Activated CD4-positive, alpha-beta T cell treated with anti-CD3 and anti-CD28 coated beads, Interleukin-2, Interleukin-6, amounts not matched to agents 100 ng/mL and 50 ng/mL, durations not matched to agents 16 hours and 8 hours (primary cell): ENCODE data around the gene PVALB.

Experiments
- DNase-seq: peaks from one replicate; pipeline ENCODE4 v3.0.0-alpha.2; 2020

PVALB gene

DNA sequence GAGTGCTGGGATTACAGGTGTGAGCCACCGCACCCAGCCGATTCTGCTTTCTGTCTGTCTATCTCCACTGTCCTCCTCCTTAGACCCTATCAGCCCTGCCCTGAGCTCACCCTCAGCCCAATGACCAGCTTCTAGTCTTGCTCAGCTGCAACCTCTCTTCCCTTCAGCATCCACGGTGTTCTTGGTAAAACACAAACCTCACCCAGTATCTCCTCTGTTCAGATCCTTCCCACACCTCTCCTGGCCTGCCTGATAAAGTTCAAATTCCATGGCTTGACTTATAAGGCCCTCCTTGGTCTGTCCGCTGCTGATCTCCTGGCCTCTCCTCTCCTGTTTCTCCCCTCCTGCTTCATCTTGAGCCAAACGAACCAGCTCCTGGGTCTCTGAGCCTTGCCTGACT lies 29.4 kb upstream of the PVALB start:
- DNase-seq, result no peak

DNA sequence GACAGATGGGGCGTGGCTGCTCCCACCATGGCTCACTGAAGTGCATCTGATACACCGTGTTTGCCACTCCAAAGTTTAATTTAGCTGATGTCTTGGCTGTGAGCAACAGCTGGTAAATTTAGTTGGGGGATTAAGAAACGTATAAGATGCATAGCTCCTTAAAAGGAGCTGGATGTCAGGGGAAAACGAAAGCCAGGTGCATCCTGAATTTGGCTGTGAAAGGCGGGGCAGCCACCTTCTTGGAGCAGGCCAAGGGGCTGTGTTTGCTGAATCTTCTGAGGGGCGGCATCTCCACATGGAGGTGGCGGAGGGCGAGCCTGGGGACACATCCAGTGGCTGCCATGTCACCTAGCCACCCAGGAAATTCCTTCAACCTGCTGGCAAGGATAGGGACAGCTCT lies 23.3 kb upstream of the PVALB start:
- DNase-seq, result no peak

DNA sequence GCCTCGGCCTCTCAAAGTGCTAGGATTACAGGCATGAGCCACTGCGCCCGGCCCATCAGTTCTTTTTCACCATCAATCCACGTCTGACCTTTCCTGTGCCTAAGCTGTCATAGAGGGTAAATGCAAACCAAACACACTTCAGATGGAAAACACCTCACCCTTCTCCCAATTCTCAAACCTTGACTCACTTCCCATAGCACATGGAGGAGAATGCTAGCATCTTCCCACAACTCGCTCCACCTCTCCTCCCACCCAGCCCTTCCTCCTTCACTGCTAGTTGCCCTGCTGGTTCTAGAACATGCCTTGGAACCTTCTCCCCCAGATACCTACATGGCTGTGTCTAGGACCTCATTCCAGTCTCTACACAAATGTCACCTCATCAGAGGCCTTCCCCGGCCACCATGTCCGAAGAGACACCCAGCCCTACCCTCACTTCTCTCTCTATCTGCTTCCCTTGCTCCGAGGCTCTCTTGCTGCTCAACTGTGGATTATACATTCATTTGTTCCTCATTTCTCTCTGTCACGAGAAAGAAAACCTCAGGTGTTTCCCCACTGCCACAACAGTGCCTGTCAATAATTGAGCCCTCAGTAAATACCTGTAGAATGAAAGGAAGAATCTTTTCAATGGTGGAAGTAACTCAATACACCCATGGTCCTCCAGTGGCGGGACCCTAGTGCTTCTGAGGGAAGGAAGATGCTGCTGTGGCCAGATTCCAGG lies 22.7 kb upstream of the PVALB start:
- no peak for DNase-seq

DNA sequence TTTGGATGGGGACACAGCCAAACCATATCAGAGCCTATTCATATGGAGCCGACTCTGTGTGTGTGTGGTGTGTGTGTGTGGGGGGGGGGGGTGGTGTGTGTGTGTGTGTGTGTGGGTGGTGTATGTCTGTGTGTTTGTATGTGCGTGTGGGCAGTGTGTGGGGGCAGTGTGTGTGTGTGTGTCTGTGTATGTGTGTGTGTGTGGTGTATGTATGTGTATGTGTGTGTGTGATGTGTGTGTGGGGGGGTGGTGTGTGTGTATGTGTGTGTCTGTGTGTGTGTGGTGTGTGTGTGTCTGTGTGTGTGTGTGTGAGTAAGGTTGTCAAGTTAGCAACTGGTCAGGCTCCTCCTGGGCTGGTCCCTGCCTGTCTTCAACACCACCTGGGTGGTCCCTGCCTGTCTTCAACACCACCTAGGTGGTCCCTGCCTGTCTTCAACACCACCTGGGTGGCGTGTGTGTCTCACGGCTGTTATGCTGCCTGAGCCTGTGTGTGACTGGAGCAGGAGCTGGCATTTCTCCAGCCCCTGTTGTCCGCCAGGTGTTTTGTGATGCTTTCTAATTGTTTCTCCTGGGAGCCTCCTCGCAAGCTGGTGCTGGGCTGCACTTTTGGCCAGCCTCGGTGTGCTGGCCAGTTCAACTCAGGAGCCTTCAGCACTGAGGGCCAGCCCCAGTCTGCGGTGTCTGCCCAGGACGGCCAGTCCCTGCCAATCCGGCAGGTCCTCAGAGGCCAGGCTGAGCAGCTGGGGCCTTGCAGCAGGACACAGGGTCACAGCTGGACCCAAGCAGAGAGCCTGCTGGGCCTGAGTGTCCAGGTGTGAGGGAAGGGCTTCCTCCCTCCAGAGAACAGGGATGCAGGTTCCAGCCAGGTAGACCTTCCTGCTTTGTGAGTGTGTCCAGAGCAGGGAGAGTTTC lies 21.5 kb upstream of the PVALB start:
- no peak for DNase-seq

DNA sequence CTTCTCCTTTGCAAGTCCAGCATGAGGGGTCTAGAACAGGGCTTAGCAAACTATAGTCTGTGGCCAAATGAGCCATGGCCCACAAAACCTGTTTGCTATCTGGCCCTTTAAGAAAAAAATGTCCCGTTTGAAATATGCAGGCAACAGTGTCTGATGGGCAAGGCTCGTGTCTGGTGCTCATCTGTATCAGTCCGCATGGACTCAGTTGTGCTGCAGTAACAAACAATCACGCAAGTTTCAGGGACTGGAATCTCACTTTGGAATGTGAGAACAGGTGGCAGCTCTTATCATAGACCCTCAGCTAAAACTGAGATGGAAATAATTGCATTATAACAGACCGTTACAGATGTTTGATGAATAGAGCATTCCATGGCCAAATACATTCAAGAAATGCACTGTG lies 19.1 kb upstream of the PVALB start:
- DNase-seq, result no peak

DNA sequence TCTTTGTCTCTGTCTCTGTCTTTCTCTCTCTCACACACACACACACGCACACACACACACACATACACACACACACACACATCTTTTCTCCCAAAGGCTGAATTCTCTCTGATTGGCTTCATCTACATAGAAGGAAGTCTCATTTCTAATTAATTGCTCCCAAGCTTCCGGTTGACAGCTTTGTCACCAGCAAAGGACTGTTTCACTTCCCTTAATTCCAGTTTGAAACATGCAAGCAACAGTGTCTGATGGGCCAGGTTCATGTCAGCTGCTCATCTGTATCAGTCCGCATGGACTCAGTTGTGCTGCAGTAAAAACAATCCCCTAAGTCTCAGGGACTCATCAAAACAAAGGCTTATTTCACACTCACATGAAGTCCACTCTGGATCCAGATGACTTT lies 16.2 kb upstream of the PVALB start:
- no peak for DNase-seq

DNA sequence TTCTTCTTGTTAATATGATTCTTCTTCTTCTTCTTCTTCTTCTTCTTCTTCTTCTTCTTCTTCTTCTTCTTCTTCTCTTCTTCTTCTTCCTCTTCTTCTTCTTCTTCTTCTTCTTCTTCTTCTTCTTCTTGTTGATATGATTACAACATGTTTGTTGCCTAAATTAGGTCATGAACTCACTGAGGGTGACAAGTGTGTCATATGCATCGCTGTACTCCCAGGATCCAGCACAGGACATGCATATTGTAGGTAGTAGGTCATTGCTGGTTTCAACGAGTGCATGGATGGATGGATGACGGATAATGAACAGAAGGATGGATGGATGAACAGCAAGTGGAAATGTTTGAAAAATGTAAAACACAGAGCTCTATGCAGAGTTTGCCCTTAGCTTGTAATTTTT lies 14.9 kb upstream of the PVALB start:
- DNase-seq, result no peak

DNA sequence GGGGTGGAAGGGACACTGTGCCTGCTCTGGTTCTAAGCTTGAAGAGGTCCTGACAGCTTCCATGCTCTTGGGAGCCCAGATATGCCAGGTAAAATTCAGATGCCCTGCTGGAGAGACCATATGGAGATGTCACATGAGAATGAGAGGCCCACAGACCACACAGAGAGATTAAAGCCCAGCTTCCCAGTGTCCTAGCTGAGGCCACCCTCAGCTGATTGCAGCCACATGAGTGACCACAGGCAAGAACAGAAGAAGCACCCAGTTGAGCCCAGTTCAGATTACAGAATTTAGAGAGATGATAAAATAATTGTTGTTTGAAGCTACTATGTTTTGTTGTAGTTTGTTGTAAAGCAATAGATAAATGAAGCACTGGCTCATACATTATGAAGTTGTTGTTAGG lies 14.4 kb upstream of the PVALB start:
- DNase-seq, result no peak

DNA sequence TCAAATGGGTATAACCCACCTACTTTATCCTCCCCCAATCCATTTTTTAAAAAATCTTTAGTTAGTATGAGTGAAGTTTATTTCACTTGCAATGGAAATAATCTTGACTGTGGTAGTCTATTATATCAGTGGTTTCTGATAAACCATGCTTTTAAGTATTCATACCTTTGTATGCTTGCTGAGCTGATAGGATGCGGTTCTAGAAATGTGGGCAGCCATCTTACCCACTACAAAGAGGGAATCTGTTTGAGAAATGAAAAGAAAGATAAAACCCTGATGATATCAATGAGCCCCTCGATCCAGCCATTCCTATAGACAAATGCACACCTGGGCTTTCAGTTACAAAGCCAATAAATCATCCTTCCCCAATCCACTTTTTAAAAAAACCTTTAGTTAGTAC lies 13.8 kb upstream of the PVALB start:
- DNase-seq, result no peak

DNA sequence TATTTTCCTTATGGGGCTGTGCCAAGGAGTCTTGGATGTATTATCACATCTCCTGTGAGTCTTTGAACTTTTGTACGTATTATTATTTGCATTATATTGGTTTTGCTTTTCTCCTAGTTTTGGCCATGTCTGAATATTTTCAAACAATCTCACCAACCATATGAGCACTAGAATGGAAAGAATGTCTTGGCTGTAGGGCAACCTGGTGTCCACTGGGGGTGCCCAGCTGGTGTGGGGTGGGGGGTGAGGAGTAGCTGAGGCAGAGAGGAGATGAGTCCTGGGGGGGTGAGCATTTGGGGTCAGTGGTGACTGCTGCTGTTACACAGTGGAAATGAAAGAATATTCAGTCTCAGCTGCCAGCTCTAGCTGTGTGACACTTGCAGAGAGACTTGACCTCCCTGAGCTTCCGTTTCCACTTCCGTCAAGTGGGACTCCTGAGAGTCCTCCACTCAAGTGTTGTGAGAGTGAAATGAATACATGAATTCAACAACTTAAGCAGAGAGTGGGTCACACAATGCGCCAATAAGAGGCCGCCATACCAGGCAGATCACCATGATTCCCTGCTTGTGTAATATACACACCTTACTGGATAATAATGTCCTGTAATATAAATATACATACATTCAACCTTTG lies 12.7 kb upstream of the PVALB start:
- no peak for DNase-seq

DNA sequence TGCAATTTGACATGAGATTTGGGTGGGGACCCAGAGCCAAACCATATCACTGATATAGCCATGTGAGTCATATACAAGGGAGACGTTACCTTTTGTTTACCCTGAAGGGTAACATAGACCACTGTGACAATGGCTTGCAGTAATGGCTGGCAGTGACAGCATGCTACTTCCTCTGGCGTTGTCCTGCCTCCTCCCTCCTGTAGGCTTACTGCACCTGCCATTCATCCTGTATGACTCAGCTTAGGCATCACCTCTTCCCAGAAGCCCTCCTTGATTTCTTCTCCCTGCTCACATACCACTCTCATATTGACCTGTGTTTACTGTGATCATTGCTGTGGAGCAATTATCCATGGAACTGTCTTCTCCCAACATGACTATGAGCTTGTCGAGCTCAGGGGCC lies 12.0 kb upstream of the PVALB start:
- DNase-seq, result peak; percentile 15

DNA sequence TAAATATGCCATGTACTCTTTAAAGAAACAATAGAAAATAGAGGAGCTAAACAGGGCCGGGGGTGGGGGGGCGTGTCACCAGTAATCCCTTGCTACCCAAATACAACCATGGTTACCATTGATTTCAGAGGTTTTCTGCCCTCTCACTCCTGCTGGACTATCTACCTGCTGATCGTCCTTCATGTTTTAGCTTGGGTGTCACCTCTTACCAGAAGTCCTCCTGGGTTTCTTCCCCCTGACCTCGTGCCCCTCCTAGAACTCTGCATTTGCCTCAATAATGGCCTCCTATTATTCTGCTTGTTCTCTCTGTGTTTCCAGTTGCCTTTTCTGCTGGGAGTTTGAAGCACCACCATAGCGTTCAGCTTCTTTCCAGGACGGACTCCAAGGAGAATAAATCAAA lies 9.4 kb upstream of the PVALB start:
- DNase-seq, result no peak

DNA sequence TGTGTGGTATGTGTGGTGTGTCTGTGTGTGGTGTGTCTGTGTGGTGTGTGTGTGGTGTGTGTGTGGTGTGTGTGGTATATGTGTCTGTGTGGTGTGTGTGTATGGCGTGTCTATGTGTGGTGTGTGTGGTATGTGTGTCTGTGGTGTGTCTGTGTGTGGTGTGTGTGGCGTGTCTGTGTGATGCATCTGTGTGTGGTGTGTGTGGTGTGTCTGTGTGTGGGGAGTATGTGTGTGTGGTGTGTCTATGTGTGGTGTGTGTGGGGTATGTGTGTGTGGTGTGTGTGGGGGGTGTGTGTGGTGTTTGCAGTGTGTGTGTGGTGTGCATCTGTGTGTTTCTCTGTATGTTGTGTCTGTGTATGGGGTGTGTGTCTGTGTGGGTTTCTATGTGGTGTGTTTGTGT lies 7.8 kb upstream of the PVALB start:
- DNase-seq, result no peak

DNA sequence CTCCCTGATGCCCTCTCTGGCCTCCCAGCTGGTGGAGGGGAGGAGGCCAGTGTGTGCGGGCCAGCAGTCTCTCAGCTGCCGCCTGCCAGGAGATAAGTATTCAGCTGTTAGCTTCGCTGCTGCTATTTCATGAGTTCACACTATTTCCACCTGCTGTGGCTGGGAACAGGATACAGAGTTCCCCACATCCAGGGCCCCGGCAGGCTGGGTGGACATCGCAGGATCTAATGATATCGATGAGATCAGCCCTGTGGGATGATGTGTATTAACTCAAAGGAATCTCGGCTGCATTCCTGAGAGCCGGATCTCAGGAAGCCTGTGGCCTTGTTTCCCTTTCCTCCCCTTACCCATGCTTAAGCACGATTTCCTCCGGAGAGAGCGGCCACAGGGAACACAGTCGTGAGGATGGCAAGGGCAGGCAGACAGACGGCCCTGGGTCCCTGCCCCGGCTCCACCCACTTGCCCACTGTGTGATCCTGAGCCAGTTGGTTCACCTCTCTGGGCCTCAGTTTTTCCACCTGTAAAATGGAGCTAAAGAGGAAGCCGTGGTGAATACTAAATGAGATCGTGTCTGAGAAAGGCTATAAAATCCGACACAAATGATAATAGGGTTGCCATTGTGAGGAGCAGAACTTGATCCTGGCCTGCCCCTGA lies 6.5 kb upstream of the PVALB start:
- DNase-seq, result no peak

DNA sequence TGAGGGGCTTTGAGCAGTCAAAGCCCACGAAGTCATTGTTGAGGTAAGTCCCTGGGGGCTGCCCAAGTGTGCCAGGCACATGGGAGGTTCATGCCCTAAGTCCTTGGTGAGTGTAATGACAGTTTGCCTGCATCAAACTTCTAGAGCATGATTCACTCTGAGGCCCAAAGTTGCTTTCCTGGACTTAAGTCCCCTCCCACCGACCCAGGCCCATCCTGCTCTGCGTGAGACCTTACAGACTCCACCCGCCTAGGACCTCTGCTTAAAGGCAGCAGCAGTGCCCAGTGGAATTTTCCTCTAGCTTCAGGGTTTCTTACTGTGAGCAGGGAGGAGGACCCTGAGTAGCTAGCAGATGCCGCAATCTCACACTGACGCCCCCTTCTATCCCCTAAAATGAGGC lies 5.7 kb upstream of the PVALB start:
- DNase-seq, result no peak

DNA sequence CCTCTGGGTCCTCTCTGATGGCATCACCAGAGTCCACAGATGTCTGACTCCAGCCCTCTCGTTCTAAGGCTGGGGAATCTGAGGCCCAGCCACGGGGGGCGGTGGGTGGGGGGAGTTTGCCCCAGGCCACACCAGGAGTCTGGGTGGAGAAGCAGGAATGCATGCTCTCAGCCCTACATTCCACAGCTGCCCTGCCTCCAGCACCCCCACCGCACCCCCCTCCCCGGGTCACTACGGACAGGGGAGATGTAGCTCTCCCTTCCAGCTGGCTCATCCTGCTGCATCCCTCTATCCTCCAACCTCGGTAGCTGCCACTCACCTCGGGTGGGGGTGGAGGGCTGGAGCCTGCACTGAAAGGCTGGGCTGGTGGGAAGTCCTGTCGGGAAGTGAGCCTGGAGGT lies 2.3 kb upstream of the PVALB start:
- no peak for DNase-seq

DNA sequence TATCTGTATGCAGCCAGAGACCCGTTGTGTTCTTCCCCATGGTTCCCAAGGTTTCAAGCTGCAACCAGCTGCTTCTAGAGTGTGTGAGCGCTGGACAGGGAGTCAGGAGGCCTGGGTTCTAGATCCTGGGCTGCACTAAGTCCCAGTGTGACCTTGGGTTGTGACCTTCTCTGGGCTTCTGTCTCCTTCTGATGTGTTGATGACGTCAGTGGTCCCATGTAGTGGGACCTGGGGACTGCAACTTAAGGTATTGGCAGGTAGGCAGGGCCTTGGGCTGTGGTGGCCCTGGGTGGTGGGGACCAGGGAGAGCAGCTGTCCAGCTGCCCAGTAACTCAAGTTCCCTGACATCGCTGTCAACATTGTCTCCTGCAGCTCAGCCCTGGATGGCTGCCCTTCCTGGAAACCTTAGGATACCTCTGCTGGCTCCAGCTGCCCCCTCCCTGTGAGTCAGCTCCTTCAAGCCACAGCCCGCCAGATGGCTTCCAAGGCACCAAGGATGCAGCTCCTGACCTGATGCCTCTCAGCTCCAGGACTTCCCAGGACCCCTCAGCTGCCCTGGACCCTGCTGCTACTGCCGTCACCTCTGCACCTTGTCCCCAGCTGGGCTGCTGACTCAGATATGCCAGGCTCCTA lies 1.3 kb upstream of the PVALB start:
- DNase-seq, result no peak

DNA sequence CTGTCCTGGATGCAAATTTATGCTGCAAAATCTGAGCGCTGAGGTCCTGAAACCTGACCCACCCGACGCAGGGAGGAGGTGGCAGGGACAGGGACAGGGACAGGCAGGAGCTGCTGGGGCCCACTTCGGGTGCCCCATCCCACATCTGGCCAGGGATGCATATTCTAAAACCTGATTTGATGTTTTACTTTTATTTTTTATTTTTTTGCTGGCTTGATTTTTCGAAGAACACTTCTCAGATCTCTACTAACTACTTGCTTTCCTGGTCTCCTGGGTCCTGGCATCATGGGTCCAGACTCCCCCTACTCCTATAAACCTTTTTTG lies 652 bp upstream of the PVALB start:
- DNase-seq, result no peak

DNA sequence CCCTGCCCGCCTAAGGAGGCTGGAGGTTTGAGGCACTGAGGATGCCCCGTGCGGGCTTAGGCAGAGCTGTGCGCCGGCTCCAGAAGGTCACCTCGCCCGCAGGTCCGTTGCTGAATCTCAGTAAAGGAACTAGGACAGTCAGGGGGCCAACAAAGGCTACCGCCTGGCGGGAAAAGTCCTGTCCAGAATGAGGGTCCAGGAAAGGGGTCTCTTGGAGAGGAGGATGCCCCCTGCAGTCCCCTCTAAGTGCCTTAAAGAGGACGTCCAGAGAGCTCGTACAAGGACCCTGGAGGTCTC lies 548 bp downstream of the PVALB start:
- DNase-seq, result no peak

DNA sequence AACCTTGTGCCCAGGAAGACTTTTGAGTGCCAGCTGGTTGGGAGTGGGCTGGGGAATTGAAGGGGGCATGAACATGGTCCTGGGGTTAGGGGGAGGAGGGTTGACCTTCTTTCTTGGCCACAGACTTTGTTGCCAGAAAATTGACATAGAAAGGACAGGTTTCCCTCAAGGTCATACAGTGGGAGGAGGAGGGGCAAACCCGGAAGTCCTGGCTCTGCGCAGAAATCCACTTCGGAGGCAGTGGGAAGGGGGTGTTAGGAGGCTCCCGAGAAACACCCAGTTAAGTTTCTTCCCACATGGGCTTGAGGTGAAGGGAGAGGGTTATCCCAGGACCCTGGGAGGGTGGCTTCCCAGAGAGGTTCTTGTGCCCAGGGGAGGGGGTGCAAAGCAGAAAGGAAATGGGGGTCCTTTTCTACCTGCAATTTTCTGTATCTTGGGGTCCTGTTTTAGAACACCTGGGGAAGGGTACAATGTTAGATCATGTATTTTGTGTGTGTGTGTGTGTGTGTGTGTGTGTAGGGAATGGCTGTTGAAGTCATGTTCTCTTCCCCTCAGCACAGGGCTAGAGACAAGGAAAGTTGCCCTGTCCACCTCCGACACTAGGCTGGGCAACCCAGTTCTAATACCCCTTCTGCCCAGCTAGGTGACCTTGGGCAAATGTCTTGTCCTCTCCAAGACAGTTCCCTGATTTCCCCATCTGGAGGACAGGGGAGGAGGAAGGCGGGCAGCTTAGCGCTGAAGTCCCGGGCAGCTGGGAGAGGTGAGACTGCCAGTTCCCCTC lies 1.1 kb downstream of the PVALB start:
- DNase-seq, result no peak

DNA sequence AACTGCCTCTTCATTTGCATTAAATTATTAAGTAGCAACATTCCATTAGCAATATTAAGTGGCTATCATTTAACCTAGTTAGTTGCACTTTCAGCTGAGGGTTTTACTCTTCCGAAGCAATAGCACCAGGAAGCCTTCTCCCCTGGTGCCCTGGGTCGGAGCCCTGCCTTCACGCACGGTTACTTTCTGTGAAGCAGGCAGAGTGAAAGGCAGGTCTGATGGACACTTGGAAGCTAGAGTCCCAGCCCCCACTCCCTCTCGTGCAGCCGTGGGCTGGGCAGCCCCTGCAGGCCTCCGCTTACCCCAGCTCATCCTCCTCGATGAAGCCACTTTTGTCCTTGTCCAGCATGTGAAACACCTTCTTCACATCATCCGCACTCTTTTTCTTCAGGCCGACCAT lies 2.0 kb downstream of the PVALB start:
- no peak for DNase-seq

DNA sequence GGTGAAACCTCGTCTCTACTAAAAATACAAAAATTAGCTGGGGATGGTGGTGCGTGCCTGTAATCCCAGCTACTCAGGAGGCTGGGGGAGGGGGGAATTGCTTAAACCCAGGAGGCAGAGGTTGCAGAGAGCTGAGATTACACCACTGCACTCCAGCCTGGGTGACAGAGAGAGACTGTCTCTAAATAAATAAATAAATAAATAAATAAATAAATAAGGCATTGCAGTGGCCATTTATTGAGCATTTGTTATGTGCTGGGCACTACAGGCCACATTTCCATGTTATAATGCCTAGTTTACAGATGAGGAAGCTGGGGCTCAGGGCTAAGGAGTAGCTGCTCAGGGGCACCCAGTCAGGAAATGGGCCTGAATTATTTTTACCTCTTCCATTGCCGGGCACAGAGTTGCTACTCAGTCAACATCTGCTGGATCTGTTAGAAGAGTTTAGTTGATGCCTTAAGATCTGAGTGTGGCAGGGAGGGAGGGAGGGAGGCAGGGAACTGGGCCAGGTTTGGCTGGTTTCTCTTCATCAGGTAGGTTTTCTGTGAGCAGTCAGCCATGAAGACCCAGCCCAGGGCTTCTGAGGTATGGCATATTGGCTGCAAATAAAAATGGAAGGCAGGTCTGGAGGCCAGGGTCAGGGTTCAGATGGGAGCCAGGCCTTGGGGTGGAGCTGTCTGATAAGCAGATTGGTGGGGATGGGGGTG lies 5.6 kb downstream of the PVALB start:
- DNase-seq, result no peak
